ENCODE results near the gene ZNF839.
"Not testable (repeated sequence)": the region's sequence is repeated elsewhere in the genome, so short reads cannot be mapped to it uniquely, and the experiment has no call there.

The ZNF839 gene

DNA sequence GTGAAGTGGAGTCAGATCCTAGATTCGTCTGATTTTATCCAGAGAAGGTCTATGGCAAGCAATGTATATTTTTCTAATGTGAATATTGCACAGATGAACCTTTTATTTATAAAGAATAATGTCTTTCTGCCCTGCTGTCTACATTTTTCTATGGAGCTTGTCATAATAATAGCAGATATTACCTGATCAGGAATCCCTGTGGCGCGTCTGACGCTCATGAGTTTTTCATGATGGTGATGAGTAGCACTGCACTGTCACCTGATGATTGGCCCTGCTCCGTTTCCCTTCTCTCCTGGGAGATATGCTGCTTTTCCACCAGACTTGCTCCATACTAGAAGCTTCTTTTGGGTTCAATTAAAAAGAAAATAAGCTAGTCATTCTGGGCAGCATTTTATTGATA lies 22.7 kb downstream of the ZNF839 start:
- DNase-seq (ENCODE audit: low spot score): no peak

DNA sequence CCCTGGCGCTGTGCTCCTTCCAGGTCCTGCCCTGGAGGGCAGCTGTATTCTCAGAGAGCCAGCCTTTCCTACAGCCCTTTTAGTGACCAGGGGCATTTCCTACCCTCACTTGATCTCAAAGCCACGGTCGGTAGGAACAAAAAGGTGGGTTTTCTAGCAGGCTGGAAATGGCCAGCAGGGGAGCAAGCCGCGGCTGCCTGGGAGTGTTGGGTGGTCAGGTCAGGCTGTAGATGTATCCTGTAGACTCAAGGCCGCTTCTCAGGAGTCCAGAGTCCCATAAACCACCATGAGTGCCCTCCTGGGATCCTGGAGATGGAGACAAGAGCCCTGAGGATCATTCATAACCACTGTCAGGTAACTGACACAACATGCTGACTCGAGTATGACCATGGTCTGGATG lies 24.5 kb downstream of the ZNF839 start:
- DNase-seq (ENCODE audit: low spot score): no peak

- no peak for DNase-seq (ENCODE audit: low spot score)
These were observed 24.9 kb downstream of the ZNF839 start for GRCh38 chr14:102344485-102344884.

- no peak for DNase-seq (ENCODE audit: low spot score)
These were observed 25.7 kb downstream of the ZNF839 start for GRCh38 chr14:102345232-102345631.

DNA sequence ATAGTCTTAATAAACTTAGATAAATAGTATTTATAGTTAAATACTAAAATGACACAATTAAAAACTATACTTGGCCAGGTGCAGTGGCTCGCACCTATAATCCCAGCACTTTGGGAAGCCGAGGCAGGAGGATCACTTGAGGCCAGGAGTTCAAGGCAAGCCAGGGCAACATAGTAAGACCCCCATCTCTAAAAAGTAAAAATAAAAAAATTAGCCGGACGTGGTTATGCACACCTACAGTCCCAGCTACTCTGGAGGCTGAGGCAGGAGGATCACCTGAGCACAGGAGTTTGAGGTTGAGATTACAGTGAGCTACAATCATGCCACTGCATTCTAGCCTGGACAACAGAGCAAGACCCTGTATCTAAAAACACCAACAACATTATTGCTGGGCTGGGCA lies 27.1 kb downstream of the ZNF839 start:
- DNase-seq (ENCODE audit: low spot score): no peak

- DNase-seq (ENCODE audit: low spot score): no peak
These were observed 28.8 kb downstream of the ZNF839 start for GRCh38 chr14:102348376-102348775.

DNA sequence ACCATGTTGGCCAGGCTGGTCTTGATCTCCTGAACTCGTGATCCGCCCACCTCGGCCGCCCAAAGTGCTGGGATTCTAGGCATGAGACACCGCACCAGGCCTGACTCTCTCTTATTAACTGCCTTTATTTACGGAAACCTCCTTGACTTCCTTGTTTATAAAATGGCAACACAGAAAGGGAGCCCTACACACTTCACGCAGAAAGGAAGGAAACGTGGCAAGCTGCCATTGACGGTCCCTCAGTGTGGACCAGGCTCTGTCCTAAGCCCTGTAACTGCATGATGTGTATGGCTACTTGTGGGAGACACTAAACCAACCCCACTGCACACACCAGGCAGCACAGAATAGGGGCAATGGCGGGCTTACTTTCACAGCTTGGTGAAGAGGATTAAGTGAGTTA lies 31.5 kb downstream of the ZNF839 start:
- no peak for DNase-seq (ENCODE audit: low spot score)

DNA sequence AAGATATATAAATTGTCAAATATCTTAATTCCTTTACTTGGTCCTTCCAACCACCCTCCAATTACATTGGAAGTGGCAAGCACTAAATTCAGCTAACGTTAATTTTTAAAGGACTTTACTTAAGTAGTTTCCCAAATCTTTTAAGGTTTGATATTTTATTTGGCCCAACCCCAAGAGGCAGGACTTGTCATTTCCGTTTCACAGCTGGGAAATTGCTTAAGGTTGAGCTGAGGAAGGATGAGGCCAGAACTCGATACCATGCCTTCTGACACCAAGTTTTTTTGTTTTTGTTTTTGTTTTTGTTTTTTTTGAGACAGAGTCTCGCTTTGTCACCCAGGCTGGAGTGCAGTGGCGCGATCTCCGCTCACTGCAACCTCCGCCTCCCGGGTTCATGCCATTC lies 32.0 kb downstream of the ZNF839 start:
- DNase-seq (ENCODE audit: low spot score): not testable (repeated sequence)

DNA sequence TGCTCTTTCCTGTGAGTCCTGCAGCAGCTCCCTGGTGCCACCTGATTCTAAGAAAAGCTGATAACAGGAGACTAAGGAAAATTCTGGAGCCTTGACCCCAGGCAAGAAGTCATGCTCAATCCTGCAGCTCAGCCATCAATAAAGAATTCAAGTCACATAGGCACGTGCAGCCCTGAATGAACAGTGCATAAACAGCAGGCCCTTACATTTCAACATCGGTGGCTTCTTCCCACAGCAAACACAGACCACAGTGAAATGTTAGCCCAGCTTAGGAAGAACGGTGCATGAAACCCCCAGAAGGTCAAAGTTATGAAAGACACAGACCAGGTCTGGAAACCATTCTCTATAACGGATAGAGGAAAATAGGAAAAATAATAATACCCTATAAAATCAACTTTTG lies 32.7 kb downstream of the ZNF839 start:
- no peak for DNase-seq (ENCODE audit: low spot score)

DNA sequence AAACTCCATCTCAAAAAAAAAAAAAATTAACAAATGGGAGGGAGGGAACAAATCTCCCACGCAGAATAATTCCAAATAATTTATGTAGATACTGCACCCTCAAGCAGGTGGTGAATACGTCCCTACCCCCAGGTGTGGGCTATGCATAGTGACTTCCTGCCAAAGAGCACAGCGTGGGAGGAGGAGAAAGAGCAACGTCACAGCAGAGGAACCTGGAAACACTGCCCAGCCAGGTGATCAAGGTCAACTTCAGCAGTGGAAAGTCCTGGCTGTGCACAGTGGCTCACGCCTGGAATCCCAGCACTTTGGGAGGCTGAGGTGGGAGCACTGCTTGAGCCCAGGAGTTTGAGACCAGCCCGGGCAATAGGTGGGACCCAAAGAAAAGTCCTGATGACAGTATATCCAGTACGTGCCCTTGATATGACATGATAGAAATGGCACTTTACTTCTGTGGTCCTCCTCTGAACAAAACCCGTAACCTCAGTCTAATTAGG lies 33.6 kb downstream of the ZNF839 start:
- DNase-seq (ENCODE audit: low spot score): no peak

DNA sequence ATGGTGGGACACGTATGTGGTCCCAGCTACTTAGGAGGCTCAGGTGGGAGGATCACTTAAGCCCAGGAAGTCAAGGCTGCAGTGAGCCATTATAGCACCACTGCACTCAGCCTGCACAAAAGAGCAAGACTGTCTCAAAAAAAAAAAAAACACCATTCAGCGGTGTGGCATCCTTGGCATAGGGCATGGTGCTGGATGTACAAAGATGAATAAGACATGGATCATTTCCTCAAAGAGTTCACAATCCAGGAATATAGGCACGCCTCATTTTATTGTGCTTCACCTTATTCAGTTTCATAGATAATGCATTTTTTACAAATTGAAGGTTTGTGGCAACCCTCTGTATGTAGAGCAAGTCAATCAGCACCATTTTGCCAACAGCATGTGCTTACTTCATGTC lies 36.7 kb downstream of the ZNF839 start:
- DNase-seq (ENCODE audit: low spot score): no peak

DNA sequence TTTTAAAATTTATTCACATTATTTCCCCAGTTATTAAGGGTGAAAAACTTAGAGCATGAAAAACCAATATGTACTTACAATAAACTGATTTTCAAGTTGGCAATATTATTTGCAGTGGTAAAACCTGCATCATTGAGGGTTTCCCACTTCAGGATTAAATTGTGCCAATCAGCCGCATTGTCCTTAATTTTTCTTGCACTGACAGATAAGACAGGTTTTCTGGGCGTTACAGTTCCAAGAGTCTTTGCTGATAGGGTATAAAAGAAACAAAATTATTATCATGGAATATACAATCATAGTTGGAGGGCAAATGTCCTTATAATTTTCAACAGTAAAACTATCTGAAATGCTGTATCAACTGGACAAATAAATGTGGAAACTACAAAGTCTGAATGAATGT lies 39.8 kb downstream of the ZNF839 start:
- DNase-seq (ENCODE audit: low spot score): no peak

GRCh38 chr14:102360388-102360787 lies 40.8 kb downstream of the ZNF839 start:
- DNase-seq (ENCODE audit: low spot score): no peak

DNA sequence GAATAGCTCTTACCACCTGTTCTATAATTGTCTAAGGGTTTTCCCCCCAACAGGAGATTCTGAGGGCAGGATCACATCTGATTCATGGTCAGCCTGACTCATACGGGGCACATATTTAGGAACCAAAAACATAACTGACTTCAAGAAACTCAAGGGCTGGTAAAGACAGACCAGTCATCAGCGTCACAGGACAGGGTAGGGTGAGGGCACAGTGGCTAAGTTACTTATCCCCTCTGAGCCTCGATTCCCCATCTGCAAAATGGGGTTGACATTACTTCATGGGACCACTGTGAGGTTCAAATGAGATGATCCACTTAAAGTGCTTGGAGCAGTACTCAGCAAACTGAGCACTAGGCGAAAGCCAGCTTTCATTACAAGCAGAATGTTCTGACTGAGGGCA lies 42.5 kb downstream of the ZNF839 start:
- peak; percentile 53 for DNase-seq (ENCODE audit: low spot score)

- DNase-seq (ENCODE audit: low spot score): peak; percentile 95
These were observed 43.1 kb downstream of the ZNF839 start, which contains the start of the genes CINP and TECPR2 for GRCh38 chr14:102362545-102363181. Gene CINP, minus strand, starts transcription at chr14:102362890. Its CDS starts 39 bp downstream, at chr14:102362851. Gene TECPR2, plus strand, starts transcription at chr14:102362941. Its CDS starts 13,781 bp downstream, at chr14:102376722.

DNA sequence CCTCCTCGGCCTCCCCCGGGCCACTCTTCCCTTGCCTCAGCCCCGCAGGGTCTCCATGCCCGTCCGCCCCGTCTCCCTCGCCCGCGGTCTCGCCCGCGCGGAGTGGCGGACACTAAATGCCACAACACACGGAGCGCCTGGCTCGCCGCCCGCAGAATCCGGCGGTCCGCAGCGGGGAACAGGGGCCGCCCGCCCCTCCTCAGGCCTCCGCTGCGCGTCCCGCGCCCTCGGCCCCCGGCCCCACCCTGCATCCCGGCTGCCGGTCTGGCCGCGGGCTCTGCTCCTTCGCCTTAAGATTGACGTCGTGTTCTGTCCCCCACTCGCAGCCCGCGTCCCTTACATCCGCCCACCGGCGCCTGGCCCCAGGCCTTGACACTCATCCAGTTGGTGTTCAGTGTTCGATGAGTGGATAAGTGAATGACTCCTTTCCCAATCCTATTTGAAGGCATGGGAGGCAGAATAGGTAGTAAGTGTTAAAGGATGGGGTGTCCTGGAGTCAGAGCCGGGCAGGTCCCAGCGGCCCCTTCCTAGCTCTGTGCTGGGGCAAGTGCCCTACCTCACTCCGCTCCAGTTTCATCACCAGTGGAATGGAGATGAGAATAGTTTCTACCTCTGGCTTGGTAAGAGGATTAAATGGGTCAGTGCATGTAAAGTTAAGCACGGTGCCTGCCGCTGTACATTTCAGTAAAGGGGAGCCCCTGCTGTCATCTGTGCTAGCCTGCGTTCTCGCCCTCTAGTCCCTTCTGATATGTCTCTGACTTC lies 43.8 kb downstream of the ZNF839 start:
- peak; percentile 11 for DNase-seq (ENCODE audit: low spot score)

GRCh38 chr14:102370305-102370809 lies 50.8 kb downstream of the ZNF839 start:
- DNase-seq (ENCODE audit: low spot score): no peak

- no peak for DNase-seq (ENCODE audit: low spot score)
These were observed 51.8 kb downstream of the ZNF839 start for GRCh38 chr14:102371361-102371760.

DNA sequence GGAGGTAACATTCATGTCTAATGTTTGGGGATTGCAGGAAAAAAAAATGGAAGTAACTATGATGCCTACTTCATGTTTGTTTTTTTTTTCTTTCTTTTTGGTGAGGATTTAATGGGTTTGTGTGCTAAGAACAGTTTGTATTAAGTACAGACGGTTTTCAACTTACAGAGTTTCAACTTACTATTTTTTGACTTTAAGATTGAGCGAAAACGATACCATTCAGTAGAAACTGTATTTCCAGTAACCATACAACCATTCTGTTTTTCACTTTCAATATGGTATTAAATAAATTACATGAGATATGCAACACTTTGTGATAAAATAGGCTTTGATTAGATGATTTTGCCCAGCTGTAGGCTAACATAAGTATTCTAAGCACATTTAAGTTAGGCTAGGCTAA lies 53.6 kb downstream of the ZNF839 start:
- no peak for DNase-seq (ENCODE audit: low spot score)

DNA sequence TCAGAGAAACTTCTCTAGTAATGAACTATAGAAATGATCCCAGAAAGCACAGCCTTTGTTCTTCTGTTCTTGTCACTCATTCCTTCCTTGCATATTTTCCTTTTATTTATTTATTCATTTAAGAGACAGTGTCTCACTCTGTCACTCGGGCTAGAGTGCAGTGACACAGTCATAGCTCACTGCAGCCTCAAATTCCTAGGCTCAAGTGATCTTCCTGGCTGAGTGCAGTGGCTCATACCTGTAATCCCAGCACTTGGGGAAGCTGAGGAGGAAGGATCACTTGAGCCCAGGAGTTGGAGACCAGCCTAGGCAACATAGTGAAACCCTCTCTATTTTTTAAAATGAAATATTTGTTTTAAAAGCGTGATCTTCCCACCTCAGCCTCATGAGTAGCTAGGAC lies 54.7 kb downstream of the ZNF839 start:
- DNase-seq (ENCODE audit: low spot score): no peak

DNA sequence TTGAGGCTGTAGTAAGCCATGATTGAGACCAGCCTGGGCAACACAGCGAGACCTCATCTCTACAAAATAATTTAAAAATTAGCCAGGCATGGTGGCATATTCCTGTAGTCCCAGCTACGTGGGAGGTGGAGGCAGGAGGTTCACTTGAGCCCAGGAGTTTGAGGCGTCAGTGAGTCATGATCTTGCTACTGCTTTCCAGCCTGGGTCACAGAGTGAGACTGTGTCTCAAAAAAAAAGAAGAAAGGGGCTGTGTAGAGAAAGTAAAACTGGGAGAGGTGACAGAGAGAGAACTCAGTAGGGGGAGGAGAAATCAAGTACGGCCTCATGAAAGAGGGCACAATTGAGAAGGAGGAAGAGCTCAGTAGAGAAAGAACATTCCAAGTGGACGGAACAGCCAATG lies 55.6 kb downstream of the ZNF839 start:
- DNase-seq (ENCODE audit: low spot score): no peak

DNA sequence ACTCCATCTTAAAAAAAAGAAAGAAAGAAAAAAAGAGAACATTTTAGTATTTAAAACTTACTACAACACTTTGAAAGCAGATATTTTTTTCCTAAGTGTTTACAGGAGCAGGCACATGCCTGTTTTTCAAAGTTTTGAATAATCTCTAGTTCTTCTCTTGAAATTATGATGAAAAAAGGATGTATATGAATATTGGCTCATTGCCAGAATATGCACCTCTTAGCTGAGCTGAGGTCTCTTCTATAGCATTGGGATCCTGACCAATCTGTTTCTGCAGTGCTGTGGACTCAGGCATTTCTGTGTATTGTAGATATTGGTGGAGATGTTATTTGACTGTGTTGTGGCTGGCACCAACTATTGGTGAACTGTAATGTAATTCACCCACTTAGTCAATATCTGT lies 58.1 kb downstream of the ZNF839 start:
- no peak for DNase-seq (ENCODE audit: low spot score)

- DNase-seq (ENCODE audit: low spot score): no peak
These were observed 59.3 kb downstream of the ZNF839 start for GRCh38 chr14:102378830-102379229.

Measured in CD4-positive, alpha-beta T cell treated with Interleukin-2 at 100 ng/mL for 4 hours (primary cell).